GM19025 (cell line): Measurements from ENCODE around the gene TNFRSF6B.

Source experiments
- ATAC-seq: cut with Tn5 transposase; IDR thresholded peaks from one replicate; pipeline ENCODE4 v1.9.1; 2021; ENCODE audit warnings: mild to moderate bottlenecking, low read depth, moderate library complexity; ENCODE audit not compliant: unreplicated experiment

The TNFRSF6B gene

GRCh38 chr20:63734111-63734945, 37.9 kb downstream of the TNFRSF6B start:
- no peak for ATAC-seq

GRCh38 chr20:63734946-63735858, 38.8 kb downstream of the TNFRSF6B start:
- no peak for ATAC-seq

- no peak for ATAC-seq
These were observed 39.6 kb downstream of the TNFRSF6B start, which contains the start of gene LIME1 for GRCh38 chr20:63735859-63736718. LIME1 (plus strand) TSS chr20:63736664; CDS start chr20:63737550, 886 bp downstream.

- ATAC-seq: no peak
These were observed 40.6 kb downstream of the TNFRSF6B start for GRCh38 chr20:63736893-63737694.

- ATAC-seq: no peak
These were observed 41.2 kb downstream of the TNFRSF6B start for GRCh38 chr20:63737695-63737944.

- ATAC-seq: no peak
These were observed 41.7 kb downstream of the TNFRSF6B start for GRCh38 chr20:63737945-63738686.

GRCh38 chr20:63738687-63739129, 42.3 kb downstream of the TNFRSF6B start:
- no peak for ATAC-seq

- ATAC-seq: peak; percentile 55
These were observed 42.9 kb downstream of the TNFRSF6B start, which contains the start of gene SLC2A4RG for GRCh38 chr20:63739130-63740069. SLC2A4RG (plus strand) TSS chr20:63739776; CDS start chr20:63739913, 137 bp downstream.

GRCh38 chr20:63740070-63740626, 43.7 kb downstream of the TNFRSF6B start:
- ATAC-seq: no peak

- no peak for ATAC-seq
These were observed 44.3 kb downstream of the TNFRSF6B start for GRCh38 chr20:63740627-63741353.

- no peak for ATAC-seq
These were observed 44.9 kb downstream of the TNFRSF6B start for GRCh38 chr20:63741354-63741675.

- ATAC-seq: no peak
These were observed 45.4 kb downstream of the TNFRSF6B start for GRCh38 chr20:63741676-63742380.

GRCh38 chr20:63742381-63743024, 46.1 kb downstream of the TNFRSF6B start:
- ATAC-seq: no peak

GRCh38 chr20:63743210-63743970, 46.9 kb downstream of the TNFRSF6B start:
- ATAC-seq: no peak

- ATAC-seq: no peak
These were observed 47.7 kb downstream of the TNFRSF6B start for GRCh38 chr20:63744158-63744557.
